SH-SY5Y (cell line): ENCODE results near the gene AMH.

ENCODE experiments used
- GATA2 ChIP-seq: IDR thresholded peaks from 2 replicates; pipeline ENCODE4 v1.6.1; 2011; ENCODE audit warnings: mild to moderate bottlenecking, low read depth, low read length
- GATA3 ChIP-seq: IDR thresholded peaks from 2 replicates; pipeline ENCODE4 v1.6.1; 2011; ENCODE audit warnings: low read depth, mild to moderate bottlenecking, low read length, moderate library complexity

AMH gene

GRCh38 chr19:2274931-2275535 lies 25.9 kb downstream of the AMH start:
- TF ChIP-seq GATA2 (no peak), GATA3 (no peak)

GRCh38 chr19:2275588-2276428 lies 26.7 kb downstream of the AMH start:
- TF ChIP-seq GATA2 (no peak), GATA3 (no peak)

GRCh38 chr19:2276429-2276986 lies 27.4 kb downstream of the AMH start:
- TF ChIP-seq GATA2 = no peak
- no peak for TF ChIP-seq GATA3

GRCh38 chr19:2277138-2277537 lies 28.0 kb downstream of the AMH start:
- TF ChIP-seq GATA2 (no peak), GATA3 (no peak)

GRCh38 chr19:2278459-2279158 lies 29.5 kb downstream of the AMH start:
- TF ChIP-seq GATA3 (no peak), GATA2 (no peak)

GRCh38 chr19:2280633-2281264 lies 31.6 kb downstream of the AMH start:
- no peak for TF ChIP-seq GATA3

- no peak for TF ChIP-seq GATA2
- TF ChIP-seq GATA3 = no peak
Observed at GRCh38 chr19:2282062-2282861, 33.1 kb downstream of the AMH start, which contains the start of gene PEAK3. Gene PEAK3, minus strand, starts transcription at chr19:2282175. Its CDS starts 1,244 bp downstream, at chr19:2280931.

- TF ChIP-seq GATA2 = no peak
- no peak for TF ChIP-seq GATA3
Observed at GRCh38 chr19:2282862-2283237, 33.7 kb downstream of the AMH start.

GRCh38 chr19:2283835-2284507 lies 34.8 kb downstream of the AMH start:
- TF ChIP-seq GATA2 = no peak
- TF ChIP-seq GATA3 = no peak

- TF ChIP-seq GATA3 = no peak
- no peak for TF ChIP-seq GATA2
Observed at GRCh38 chr19:2286402-2287140, 37.4 kb downstream of the AMH start.

- TF ChIP-seq GATA2 (no peak), GATA3 (no peak)
Observed at GRCh38 chr19:2287585-2288337, 38.6 kb downstream of the AMH start.

GRCh38 chr19:2288338-2288817 lies 39.3 kb downstream of the AMH start:
- TF ChIP-seq GATA3 (no peak), GATA2 (no peak)
